MM.1S (cell line): ENCODE data around the gene TBC1D26.
"Not testable (repeated sequence)": the region's sequence is repeated elsewhere in the genome, so short reads cannot be mapped to it uniquely, and the experiment has no call there.

Source experiments
- DNase-seq: peaks from one replicate; pipeline ENCODE4 v3.0.0-alpha.2; 2015
- H2AFZ ChIP-seq: fragments of 300-600 bp; sonication (generic); 2 replicates; pipeline ENCODE4 v1.6.0; 2016; ENCODE audit warnings: antibody characterized with exemption, low read length
- H3F3A ChIP-seq: fragments of 300-600 bp; sonication (generic); 2 replicates; pipeline ENCODE4 v1.6.1; 2016; ENCODE audit warnings: mild to moderate bottlenecking, antibody characterized with exemption, low read length, moderate library complexity, mixed read lengths; ENCODE audit not compliant: insufficient read depth
- H3K27ac ChIP-seq: fragments of 300-600 bp; sonication (generic); 2 replicates; pipeline ENCODE4 v1.5.1; 2016; ENCODE audit warnings: mild to moderate bottlenecking, low read length
- H3K27me3 ChIP-seq: fragments of 300-600 bp; sonication (generic); replicated peaks from 2 replicates; pipeline ENCODE4 v1.6.0; 2016; ENCODE audit warnings: low read length; ENCODE audit not compliant: insufficient read depth
- H3K36me3 ChIP-seq: fragments of 300-600 bp; sonication (generic); replicated peaks from 2 replicates; pipeline ENCODE4 v1.6.1; 2016; ENCODE audit warnings: mild to moderate bottlenecking, low read length, mixed read lengths; ENCODE audit not compliant: insufficient read depth
- H3K4me1 ChIP-seq: fragments of 300-600 bp; sonication (generic); 2 replicates; pipeline ENCODE4 v1.6.1; 2016; ENCODE audit warnings: low read length, mixed read lengths
- H3K4me2 ChIP-seq: fragments of 300-600 bp; sonication (generic); 2 replicates; pipeline ENCODE4 v1.6.0; 2016; ENCODE audit warnings: low read depth, low read length
- H3K4me3 ChIP-seq: fragments of 300-600 bp; sonication (generic); 2 replicates; pipeline ENCODE4 v1.5.1; 2016; ENCODE audit warnings: low read length, mixed read lengths
- H3K79me2 ChIP-seq: fragments of 300-600 bp; sonication (generic); 2 replicates; pipeline ENCODE4 v1.6.1; 2016; ENCODE audit warnings: mixed run types, low read length, mixed read lengths
- H3K9ac ChIP-seq: fragments of 300-600 bp; sonication (generic); 2 replicates; pipeline ENCODE4 v1.6.1; 2016; ENCODE audit warnings: low read length, mixed read lengths
- H3K9me2 ChIP-seq: fragments of 300-600 bp; sonication (generic); replicated peaks from 2 replicates; pipeline ENCODE4 v1.6.1; 2016; ENCODE audit warnings: mild to moderate bottlenecking, low read length, mixed read lengths; ENCODE audit not compliant: insufficient read depth
- H3K9me3 ChIP-seq: fragments of 300-600 bp; sonication (generic); replicated peaks from 2 replicates; pipeline ENCODE4 v1.6.1; 2016; ENCODE audit warnings: mild to moderate bottlenecking, low read length, mixed read lengths; ENCODE audit not compliant: insufficient read depth
- H4K20me1 ChIP-seq: fragments of 300-600 bp; sonication (generic); 2 replicates; pipeline ENCODE4 v1.6.1; 2016; ENCODE audit warnings: mild to moderate bottlenecking, low read length, moderate library complexity, mixed read lengths; ENCODE audit not compliant: insufficient read depth

The TBC1D26 gene

DNA sequence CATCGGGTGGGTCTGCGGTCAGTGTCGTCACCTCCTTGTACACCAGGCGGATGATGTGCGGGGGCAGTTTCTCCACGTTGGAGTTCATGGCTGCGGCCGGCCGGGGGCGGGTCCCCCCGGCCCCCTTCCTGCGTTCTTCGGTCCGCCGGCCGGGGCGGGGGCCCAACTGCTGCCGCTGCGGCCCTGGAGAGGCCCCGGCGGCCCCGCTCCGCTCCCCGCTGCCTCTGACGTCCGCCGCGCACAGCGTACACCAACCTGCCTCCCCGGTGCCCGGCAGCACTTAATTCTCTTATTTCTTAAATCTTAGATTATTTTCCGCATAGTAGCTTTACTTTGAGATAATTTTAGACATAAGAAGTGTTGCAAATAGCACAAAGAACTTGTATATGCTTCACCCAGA, 27.3 kb upstream of the TBC1D26 start:
- not testable (repeated sequence) for H4K20me1 ChIP-seq, H3K4me2 ChIP-seq, H3K79me2 ChIP-seq, H3K36me3 ChIP-seq, H3K9ac ChIP-seq, DNase-seq, H3K9me3 ChIP-seq, H3K4me3 ChIP-seq, H3F3A ChIP-seq, H3K27ac ChIP-seq, H2AFZ ChIP-seq, H3K9me2 ChIP-seq, H3K27me3 ChIP-seq, H3K4me1 ChIP-seq

DNA sequence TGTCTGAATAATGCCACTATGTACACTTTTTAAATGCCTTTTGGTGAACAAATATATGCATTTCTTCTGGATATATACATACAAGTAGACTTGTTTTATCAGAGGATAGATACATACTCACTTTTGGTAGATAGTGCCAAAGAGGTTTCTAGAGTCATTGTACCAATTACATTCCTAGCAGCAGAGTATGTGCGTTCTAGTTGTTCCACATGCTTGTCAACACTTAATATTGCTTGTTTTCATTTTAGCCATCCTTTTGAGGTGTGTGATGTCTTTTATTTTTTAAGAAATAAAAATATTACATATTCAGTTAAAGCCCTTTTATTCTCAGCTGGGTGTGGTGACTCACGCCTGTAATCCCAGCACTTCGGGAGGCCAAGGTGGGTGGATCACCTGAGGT, 23.2 kb upstream of the TBC1D26 start:
- H3K27me3 ChIP-seq, H3K79me2 ChIP-seq, H3K36me3 ChIP-seq, H3K27ac ChIP-seq, H3F3A ChIP-seq, H3K9ac ChIP-seq, DNase-seq, H3K9me2 ChIP-seq, H3K4me3 ChIP-seq, H3K9me3 ChIP-seq, H2AFZ ChIP-seq, H3K4me1 ChIP-seq, H3K4me2 ChIP-seq, H4K20me1 ChIP-seq: not testable (repeated sequence)

- not testable (repeated sequence) for H3K4me3 ChIP-seq, H3K9me2 ChIP-seq, H3F3A ChIP-seq, H2AFZ ChIP-seq, H3K9me3 ChIP-seq, H3K4me1 ChIP-seq, DNase-seq, H4K20me1 ChIP-seq, H3K79me2 ChIP-seq, H3K27ac ChIP-seq, H3K27me3 ChIP-seq, H3K4me2 ChIP-seq, H3K36me3 ChIP-seq, H3K9ac ChIP-seq
These were observed 15.2 kb upstream of the TBC1D26 start for GRCh38 chr17:15716601-15717563.

- H3K4me1 ChIP-seq, H3K79me2 ChIP-seq, H4K20me1 ChIP-seq, H3K36me3 ChIP-seq, H3F3A ChIP-seq, H3K9me3 ChIP-seq, DNase-seq, H3K9ac ChIP-seq, H3K4me3 ChIP-seq, H3K4me2 ChIP-seq, H3K9me2 ChIP-seq, H3K27ac ChIP-seq, H3K27me3 ChIP-seq, H2AFZ ChIP-seq: not testable (repeated sequence)
These were observed 1.5 kb upstream of the TBC1D26 start for GRCh38 chr17:15730535-15730934.

DNA sequence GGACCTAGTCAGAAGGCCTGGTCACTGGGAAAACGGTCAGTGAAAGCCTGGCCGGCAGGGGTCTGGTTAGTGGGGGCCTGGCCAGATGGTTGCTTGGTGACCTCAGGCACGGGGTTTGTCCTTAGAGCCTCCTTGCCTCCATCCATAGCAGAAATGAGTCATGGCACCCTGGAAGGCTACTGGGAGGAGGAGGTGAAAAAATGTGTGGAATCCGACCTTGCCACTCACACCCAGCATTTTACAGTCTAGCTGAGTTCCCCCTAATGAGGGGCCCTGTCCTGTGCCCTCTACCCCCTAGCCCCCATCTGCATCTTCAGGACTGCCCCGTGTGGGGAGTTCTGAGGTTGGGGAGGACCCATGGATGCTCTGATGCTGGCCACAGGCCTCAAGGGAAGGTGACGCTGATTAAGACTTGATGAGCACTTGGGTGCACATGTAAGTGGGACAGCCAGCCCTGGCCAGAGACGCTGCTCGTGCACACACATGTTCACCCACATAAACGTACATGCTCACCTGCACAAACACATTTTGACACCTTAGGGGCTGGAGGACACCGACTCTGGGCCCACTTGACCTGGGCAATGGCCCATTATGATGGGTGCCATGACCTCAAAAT, 1.2 kb downstream of the TBC1D26 start:
- not testable (repeated sequence) for H3K4me2 ChIP-seq, H3K9me2 ChIP-seq, H4K20me1 ChIP-seq, H3K27me3 ChIP-seq, H3K36me3 ChIP-seq, H3F3A ChIP-seq, H3K79me2 ChIP-seq, H3K9me3 ChIP-seq, H3K4me3 ChIP-seq, H3K27ac ChIP-seq, DNase-seq, H3K9ac ChIP-seq, H3K4me1 ChIP-seq, H2AFZ ChIP-seq

- not testable (repeated sequence) for H3K4me2 ChIP-seq, DNase-seq, H2AFZ ChIP-seq, H3K79me2 ChIP-seq, H3K9me3 ChIP-seq, H3K4me1 ChIP-seq, H3K4me3 ChIP-seq, H4K20me1 ChIP-seq, H3K27me3 ChIP-seq, H3K27ac ChIP-seq, H3K36me3 ChIP-seq, H3K9ac ChIP-seq, H3F3A ChIP-seq, H3K9me2 ChIP-seq
These were observed 4.5 kb downstream of the TBC1D26 start for GRCh38 chr17:15736578-15736977.
